GM21529 (cell line): ENCODE results near the gene CHKA.
A peak's percentile ranks its signal among the peaks of the same experiment; 100 is the strongest.

Source experiments
- ATAC-seq: cut with Tn5 transposase; IDR thresholded peaks from one replicate; pipeline ENCODE4 v1.9.1; 2021; ENCODE audit not compliant: unreplicated experiment

The CHKA gene

DNA sequence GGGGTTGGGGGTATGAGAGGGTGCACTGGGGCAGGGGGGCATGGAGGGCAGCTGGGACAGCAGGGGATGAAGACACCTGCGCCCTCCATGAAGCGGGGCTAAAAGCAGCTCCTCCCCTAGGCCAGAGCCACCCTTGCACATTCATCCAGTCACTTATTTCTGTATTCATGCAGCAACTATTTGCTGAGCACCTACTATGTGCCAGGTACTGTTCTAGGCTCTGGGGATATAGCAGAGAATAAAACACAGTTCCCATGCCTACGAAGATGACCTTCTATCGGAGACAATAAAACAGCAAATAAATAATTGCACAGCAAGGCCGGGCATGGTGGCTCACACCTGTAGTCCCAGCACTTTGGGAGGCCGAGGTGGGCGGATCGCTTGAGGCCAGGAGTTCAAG is 105.7 kb downstream of the CHKA start:
- no peak for ATAC-seq

GRCh38 chr11:68014947-68015447 is 106.2 kb downstream of the CHKA start:
- no peak for ATAC-seq

DNA sequence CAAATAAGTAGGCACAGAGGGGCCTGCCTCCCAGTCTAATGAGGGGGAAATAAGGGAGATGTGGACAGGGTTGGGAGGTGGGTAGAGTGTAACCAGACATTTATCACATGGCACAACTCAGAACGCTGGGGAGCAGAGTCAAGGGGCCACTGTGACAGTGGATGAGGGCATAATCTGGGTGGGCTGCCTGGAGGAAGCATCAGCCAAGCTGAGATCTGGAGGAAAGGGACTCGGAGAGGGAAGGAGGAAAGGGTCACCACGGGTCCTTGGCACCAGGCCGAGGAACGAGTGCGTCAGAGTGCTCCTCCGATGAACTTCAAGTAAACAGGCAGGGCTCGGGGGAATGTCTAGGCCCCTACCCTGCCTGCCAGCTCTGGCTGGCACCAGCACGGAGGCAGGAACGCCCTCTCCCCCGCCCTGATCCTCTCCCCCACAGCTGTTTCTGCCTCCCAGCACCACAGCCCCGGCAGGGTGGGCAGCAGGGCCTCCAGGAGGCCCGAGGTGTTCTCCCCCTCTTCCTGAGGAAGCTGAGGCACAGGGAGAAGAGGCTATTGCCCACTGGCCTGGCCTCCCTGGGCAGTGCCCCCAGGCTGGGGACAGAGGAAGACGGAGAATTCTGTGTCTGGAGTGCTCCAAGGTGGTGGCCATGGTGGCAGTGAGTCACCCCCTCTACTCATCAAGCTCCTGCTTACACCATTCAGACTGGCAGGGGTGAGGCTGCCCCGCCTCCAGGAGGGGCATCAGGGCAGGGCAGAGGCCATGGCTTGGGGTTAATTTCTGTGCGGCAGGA is 106.8 kb downstream of the CHKA start:
- ATAC-seq = no peak

GRCh38 chr11:68013611-68014156 is 107.5 kb downstream of the CHKA start:
- no peak for ATAC-seq

DNA sequence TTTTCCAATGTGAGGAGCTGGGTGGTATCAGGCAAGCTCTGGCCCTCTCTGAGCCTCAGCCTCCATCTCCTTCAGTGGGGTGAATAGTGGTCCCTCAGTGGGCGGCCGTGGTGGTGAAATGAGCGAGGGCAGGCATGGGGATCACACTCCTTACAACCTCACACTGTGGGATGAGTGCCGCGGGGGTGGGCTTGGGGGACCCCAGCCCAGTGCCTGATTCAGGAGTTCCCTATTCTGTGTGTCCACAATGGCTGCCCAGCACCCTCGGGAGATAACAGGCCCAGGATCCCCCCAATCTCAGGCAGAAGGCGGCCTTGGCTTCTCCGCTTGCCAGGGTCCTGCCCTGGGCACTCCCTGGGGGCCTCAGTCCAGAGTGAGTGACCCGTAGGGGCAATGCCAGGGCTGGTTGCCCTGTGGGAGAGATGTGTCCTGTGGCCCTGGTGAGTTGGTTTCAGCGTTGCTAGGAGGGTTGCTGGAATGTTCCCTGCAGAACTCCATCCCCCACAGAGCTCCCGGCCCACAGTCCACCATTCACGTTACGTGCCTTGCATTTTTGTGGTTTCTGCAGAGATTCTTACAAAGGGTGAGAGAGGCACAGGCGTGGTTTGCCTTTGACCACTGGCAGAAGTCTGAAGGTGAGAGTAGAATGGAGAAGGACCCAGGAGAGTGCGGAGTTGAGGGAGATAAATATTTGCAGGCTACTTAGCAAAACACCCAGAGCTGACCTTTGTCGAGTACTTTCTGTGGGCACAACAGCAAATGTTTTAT is 108.2 kb downstream of the CHKA start:
- ATAC-seq = no peak

DNA sequence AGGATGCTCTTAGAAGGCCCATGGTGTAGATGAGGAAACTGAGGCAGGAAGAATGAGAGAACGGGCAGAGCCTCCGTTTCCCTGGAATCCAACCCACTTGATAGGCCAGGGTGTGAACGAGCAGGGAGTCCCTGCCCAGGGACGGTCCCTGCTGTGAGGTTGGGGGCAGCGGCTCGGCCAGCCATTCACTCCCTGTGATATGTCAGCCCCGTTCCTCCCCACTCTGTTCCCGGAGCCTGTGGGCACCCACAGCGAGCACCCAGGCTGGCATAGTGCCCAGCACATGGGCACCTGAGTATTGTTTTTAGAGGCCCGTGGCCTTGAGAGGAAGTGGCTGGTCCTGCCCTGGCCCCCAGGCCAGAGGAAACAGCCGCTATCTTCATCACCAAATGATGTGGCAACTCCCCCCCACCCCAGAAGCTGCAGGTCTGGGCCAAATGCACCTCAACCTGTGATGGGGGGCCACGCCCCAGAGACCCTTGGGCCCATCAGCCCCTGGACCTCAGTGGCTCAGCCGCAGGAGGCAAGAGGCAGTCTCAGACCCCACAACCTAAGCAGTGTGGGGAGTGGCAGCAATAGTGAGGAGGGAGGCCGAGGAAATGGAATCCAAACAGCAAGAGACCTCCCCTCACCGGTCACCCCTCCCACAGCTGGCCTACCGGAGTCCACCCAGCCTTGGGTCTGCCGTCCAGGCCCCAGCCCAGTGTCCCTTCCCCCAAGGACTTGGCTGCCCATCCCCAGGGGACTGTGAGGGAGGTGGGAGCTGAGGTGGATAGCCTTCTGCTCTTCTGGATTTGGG is 108.9 kb downstream of the CHKA start:
- no peak for ATAC-seq

GRCh38 chr11:68011051-68011943 is 109.9 kb downstream of the CHKA start:
- no peak for ATAC-seq

GRCh38 chr11:68010090-68011041 is 110.8 kb downstream of the CHKA start, which contains the start of gene ALDH3B1:
Gene ALDH3B1, plus strand, starts transcription at chr11:68010327. Its CDS starts 4,971 bp downstream, at chr11:68015298.
- no peak for ATAC-seq

- ATAC-seq = no peak
Observed at GRCh38 chr11:68009391-68010089, 111.6 kb downstream of the CHKA start.

GRCh38 chr11:68008381-68009337 is 112.5 kb downstream of the CHKA start:
- ATAC-seq = no peak

DNA sequence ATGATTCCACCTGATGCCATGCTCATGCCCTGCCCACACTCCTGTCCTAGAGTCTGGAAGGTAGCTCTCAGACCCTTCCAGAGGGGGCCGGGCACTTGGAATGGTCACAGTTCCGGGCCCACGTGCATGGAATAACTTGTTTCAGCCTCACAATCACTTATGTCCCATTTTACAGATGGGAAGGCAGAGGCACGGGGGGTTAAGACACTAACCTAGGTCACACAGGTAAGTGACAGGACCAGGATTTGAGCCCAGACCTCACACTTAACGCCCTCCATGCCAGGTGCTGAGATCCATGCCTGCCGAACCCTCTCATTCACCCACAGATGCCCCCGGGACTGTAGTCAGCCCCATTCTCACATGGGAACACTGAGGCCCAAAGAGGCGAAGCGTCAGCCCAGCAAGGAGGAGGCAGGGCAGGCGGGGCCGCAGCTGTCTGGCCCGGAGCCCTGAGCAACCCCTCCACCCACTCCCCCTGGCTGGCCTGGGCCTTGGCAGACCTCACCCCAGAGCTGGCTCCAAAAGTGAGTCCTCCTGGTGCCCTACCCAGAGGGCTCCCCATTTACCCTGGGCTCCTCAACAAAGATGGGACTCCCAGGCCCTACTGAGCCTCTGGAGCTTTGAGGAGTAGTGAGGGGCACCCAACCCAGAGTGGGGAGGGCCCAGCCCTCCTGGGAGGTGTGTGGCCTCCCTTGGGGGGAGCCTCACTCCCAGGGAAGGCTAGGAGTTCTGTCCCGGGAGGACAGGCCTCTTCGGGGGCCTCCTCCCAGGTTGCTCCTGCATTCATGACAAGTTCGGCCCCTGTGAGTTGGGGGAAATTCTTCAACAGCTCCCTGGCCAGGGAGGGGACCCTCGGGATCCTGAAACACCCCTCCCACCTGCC is 113.4 kb downstream of the CHKA start:
- ATAC-seq = no peak

DNA sequence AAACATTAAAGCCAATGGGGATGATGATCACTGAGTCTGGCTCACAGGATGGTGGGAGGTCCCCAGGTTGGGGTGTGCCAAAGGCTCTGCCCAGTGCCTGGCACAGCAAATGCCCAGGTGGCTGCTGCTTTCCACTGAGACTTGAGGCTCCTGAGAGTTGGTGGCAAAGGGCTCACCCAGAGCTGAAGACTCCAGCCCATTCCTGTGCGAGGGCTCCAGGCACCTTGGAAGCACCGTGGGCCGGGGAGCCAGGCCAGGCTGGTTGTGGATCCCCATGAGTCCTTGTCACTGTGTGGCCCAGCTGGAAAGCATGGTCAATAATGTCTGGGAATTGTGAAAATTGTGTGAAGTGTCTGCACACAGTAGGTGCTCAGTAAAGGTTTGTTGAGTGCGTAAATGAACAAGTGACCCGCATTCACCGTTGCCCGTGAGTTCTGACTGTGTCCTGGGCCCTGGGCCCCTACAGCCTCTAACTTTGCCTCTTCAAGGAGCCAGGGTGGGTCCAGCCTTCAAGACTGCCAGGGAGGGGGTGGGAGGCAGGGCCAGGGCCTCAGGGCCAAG is 114.5 kb downstream of the CHKA start:
- no peak for ATAC-seq

GRCh38 chr11:68004551-68005335 is 116.4 kb downstream of the CHKA start:
- no peak for ATAC-seq

- ATAC-seq = peak; percentile 66
Observed at GRCh38 chr11:68003846-68004550, 117.2 kb downstream of the CHKA start, which contains the start of gene UNC93B1. Gene UNC93B1, minus strand, starts transcription at chr11:68004097. Its CDS starts 54 bp downstream, at chr11:68004043.
